Brain pericyte (primary cell): Measurements from ENCODE around the gene ZPLD1.

Experiments used
- DNase-seq: peaks from one replicate; pipeline ENCODE4 v3.0.0-alpha.2; 2012; ENCODE audit warnings: low read depth, low spot score

Gene ZPLD1

DNA sequence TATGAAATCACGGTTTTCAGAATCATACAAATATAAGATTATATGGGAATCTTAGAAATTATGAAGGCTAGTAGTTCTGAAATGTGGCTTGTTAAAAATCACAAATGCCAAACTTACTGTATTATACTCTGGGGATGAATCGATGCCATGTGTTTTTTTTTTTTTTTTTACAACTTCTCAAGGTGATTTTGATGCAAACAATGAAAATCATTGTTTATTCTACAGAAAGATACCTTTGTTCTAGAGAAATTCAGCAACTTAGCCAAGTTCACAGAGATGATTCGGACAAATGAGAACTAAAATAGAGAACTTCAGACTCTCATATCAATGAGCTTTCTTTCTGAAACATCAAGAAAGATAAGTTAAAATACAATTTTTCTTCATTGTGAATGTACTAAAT, 92.0 kb downstream of the ZPLD1 start:
- DNase-seq, result no peak

GRCh38 chr3:102528727-102529126, 93.9 kb downstream of the ZPLD1 start:
- no peak for DNase-seq
